HepG2 (cell line): ENCODE measurements around the gene CABLES2. TPM values are rescaled to one million over a fixed set of nuclear protein-coding genes. Genes with fewer than 3 reads are reported as not detected.
A peak's percentile ranks its signal among the peaks of the same experiment; 100 is the strongest.

Experiments used
- ATAC-seq: fragments of 200-7000 bp; cut with Tn5 transposase; 3 replicates; pipeline ENCODE4 v1.9.1; 2020; ENCODE audit warnings: mild to moderate bottlenecking, moderate library complexity
- BruUV-seq: library from RNA; stranded (reverse); fragments of 400-500 nt; replicated peaks from 2 replicates; lab custom pipeline; 2021; lab: Mats Ljungman, UMichigan
- CTCF ChIA-PET: fragments of 300-600 bp; formaldehyde crosslinking; extraction: SDS; loops from one replicate; lab custom pipeline; 2021; ENCODE audit warnings: low total read pairs, inconsistent platforms, low intra/inter-chr PET ratio; lab: Yijun Ruan, JAX
- POLR2A ChIA-PET: fragments of 350-600 bp; sonication (Branson Sonifier 250); formaldehyde crosslinking; loops from one replicate; lab custom pipeline; 2020; ENCODE audit warnings: antibody characterized with exemption, inconsistent platforms; lab: Yijun Ruan, JAX
- DNase-seq: peaks from one replicate; pipeline ENCODE4 v3.0.0-alpha.2; 2015; ENCODE audit warnings: low spot score
- FAIRE-seq: peaks from 3 replicates; lab custom pipeline; 2011; peaks lifted over from hg19 to GRCh38; lab: Jason Lieb, UNC
- H2AFZ ChIP-seq: one replicate; pipeline ENCODE4 v1.6.1; 2011; ENCODE audit warnings: low read length, inconsistent platforms
- H3K27ac ChIP-seq: fragments of 300-600 bp; 3 replicates; pipeline ENCODE4 v1.8.0; 2011; ENCODE audit warnings: mixed run types, mild to moderate bottlenecking, mixed read lengths, low read length, inconsistent platforms; ENCODE audit not compliant: insufficient read depth; ENCODE audit errors: extremely low read length
- H3K27me3 ChIP-seq, 2 experiments: fragments of 200-600 bp in 1 of 2; 2 replicates in 1 of 2; 3 replicates in 1 of 2; pipeline versions ENCODE4 v1.6.0 to v1.8.0; 2011; ENCODE audit warnings: low read length in 2 of 2, mild to moderate bottlenecking in 2 of 2, moderate library complexity in 2 of 2, inconsistent platforms in 1 of 2; ENCODE audit not compliant: insufficient read depth in 2 of 2, control insufficient read depth in 1 of 2
- H3K36me3 ChIP-seq, 2 experiments: fragments of 200-600 bp in 1 of 2; replicated peaks in 1 of 2; 2 replicates in 1 of 2; 3 replicates in 1 of 2; pipeline versions ENCODE4 v1.5.1 to v1.8.0; 2011; ENCODE audit warnings: low read length in 2 of 2, inconsistent platforms in 1 of 2; ENCODE audit not compliant: insufficient read depth in 2 of 2, control insufficient read depth in 1 of 2
- H3K4me1 ChIP-seq: 2 replicates; pipeline ENCODE4 v1.5.1; 2012; ENCODE audit warnings: low read length, inconsistent platforms; ENCODE audit not compliant: insufficient read depth
- H3K4me2 ChIP-seq: 2 replicates; pipeline ENCODE4 v1.6.0; 2011; ENCODE audit warnings: low read depth, low read length, inconsistent platforms
- H3K4me3 ChIP-seq, 3 experiments: fragments of 200-600 bp in 1 of 3; sonication (generic), shearing (Covaris generic) in 1 of 3; replicated peaks in 1 of 3; 2 replicates each; pipeline ENCODE4 v1.5.1; 2011 to 2016; ENCODE audit warnings: low read length in 3 of 3, inconsistent platforms in 2 of 3, low read depth in 2 of 3, mild to moderate bottlenecking in 2 of 3, control low read depth in 1 of 3, mixed read lengths in 1 of 3; ENCODE audit not compliant: insufficient read depth in 1 of 3
- H3K79me2 ChIP-seq: one replicate; pipeline ENCODE4 v1.6.1; 2011; ENCODE audit warnings: low read length, inconsistent platforms; ENCODE audit not compliant: insufficient read depth
- H3K9ac ChIP-seq: 2 replicates; pipeline ENCODE4 v1.6.0; 2011; ENCODE audit warnings: mild to moderate bottlenecking, low read depth, low read length, inconsistent platforms; ENCODE audit not compliant: insufficient read depth
- H3K9me3 ChIP-seq: 2 replicates; pipeline ENCODE4 v1.5.1; 2012; ENCODE audit warnings: mild to moderate bottlenecking, low read length
- H4K20me1 ChIP-seq: 2 replicates; pipeline ENCODE4 v1.6.0; 2011; ENCODE audit warnings: inconsistent platforms, mild to moderate bottlenecking, low read length, moderate library complexity; ENCODE audit not compliant: insufficient read depth
- ATRX ChIP-seq: sonication (generic); formaldehyde crosslinking; IDR thresholded peaks from 2 replicates; pipeline ENCODE4 v1.4.0; 2020; ENCODE audit warnings: missing genetic modification reagents, borderline replicate concordance
- CAMTA2 ChIP-seq: sonication (generic); formaldehyde crosslinking; IDR thresholded peaks from 2 replicates; pipeline ENCODE4 v1.4.0; 2020; ENCODE audit warnings: mild to moderate bottlenecking, missing genetic modification reagents, borderline replicate concordance
- CERS6 ChIP-seq: sonication (generic); formaldehyde crosslinking; IDR thresholded peaks from 2 replicates; pipeline ENCODE4 v1.5.0; 2020; ENCODE audit warnings: missing genetic modification reagents
- HNRNPH1 ChIP-seq: fragments of 200-400 bp; formaldehyde crosslinking; optimal IDR thresholded peaks from 2 replicates; pipeline ENCODE3; 2017; ENCODE audit warnings: mild to moderate bottlenecking, low read depth, low read length
- IKZF1 ChIP-seq: fragments of 450-650 bp; IDR thresholded peaks from 2 replicates; pipeline ENCODE4 v1.7.1; 2016
- MED8 ChIP-seq: sonication (generic); formaldehyde crosslinking; IDR thresholded peaks from 2 replicates; pipeline ENCODE4 v1.8.1; 2023; ENCODE audit warnings: mild to moderate bottlenecking, missing genetic modification reagents; ENCODE audit not compliant: insufficient replicate concordance
- RBFOX2 ChIP-seq: fragments of 200-400 bp; formaldehyde crosslinking; IDR thresholded peaks from 2 replicates; pipeline ENCODE4 v1.6.1; 2017; ENCODE audit warnings: low read depth, mild to moderate bottlenecking, low read length
- SMAD9 ChIP-seq: sonication (generic); formaldehyde crosslinking; IDR thresholded peaks from 2 replicates; pipeline ENCODE4 v1.5.1; 2020; ENCODE audit warnings: mild to moderate bottlenecking, missing genetic modification reagents
- SRSF1 ChIP-seq: fragments of 200-400 bp; formaldehyde crosslinking; optimal IDR thresholded peaks from 2 replicates; pipeline ENCODE3; 2017; ENCODE audit warnings: mild to moderate bottlenecking, low read depth, low read length, moderate library complexity
- UBTF ChIP-seq: sonication (generic); formaldehyde crosslinking; IDR thresholded peaks from 2 replicates; pipeline ENCODE4 v1.4.0; 2020; ENCODE audit warnings: mild to moderate bottlenecking, missing genetic modification reagents
- ZBTB8A ChIP-seq: sonication (generic); formaldehyde crosslinking; IDR thresholded peaks from 2 replicates; pipeline ENCODE4 v1.4.0; 2020; ENCODE audit warnings: mild to moderate bottlenecking, low read depth, missing genetic modification reagents, borderline replicate concordance
- ZNF687 ChIP-seq: sonication (generic); formaldehyde crosslinking; IDR thresholded peaks from 2 replicates; pipeline ENCODE4 v1.5.1; 2020; ENCODE audit warnings: mild to moderate bottlenecking, missing genetic modification reagents, moderate library complexity
- ZNF772 ChIP-seq: sonication (generic); formaldehyde crosslinking; IDR thresholded peaks from 2 replicates; pipeline ENCODE4 v1.5.0; 2020; ENCODE audit warnings: mild to moderate bottlenecking, missing genetic modification reagents
- WGBS: methylation state at CpG from one replicate; pipeline ENCODE4 v1.1.6; 2017; ENCODE audit warnings: low lambda C conversion rate; 5-methylcytosine and 5-hydroxymethylcytosine counted together
- in situ Hi-C: cut with HindIII; loops from 2 replicates; pipeline ENCODE4 v1.10.0; 2017; ENCODE audit warnings: low pct_unique_long_range_greater_than_20kb; ENCODE audit not compliant: extremely low pct_ligation_motif_present
- intact Hi-C: fragments of 100-400 bp; cut with micrococcal nuclease; formaldehyde crosslinking; loops from one replicate; pipeline ENCODE4 v1.10.0; 2022; ENCODE audit not compliant: unreplicated experiment
- polyA plus RNA-seq, 8 experiments: library from polyadenylated mRNA; depleted of rRNA in 3 of 8; stranded (reverse) in 7 of 8; unstranded in 1 of 8; fragments of >200 nt; fragmentation: Illumina TruSeq in 4 of 8; extraction: Trizol in 4 of 8; gene quantifications; 2 replicates each; pipeline versions ENCODE4 v1.2.1 to v1.2.3, GENCODE V29; 2011 to 2016; ENCODE audit warnings: low read depth in 4 of 8, missing spikeins in 1 of 8, mixed read lengths in 1 of 8; ENCODE audit not compliant: insufficient read depth in 1 of 8
- total RNA-seq, 5 experiments: library from RNA; depleted of rRNA; stranded (reverse); fragments of >200 nt; fragmentation: Illumina TruSeq; extraction: Trizol; gene quantifications; 2 replicates each; pipeline ENCODE4 v1.2.3, GENCODE V29; 2016; ENCODE audit warnings: low read depth in 1 of 5

The CABLES2 gene
- total and polyA plus RNA-seq, 2 of the 13 experiments (the other 11 are each of a cell fraction or from before 2014, with no cell fraction given): 5.2 to 9.7 TPM

- BruUV-seq: no TSS peak
- Histone ChIP-seq H3K4me1 (peaks cover 59% of the 10 kb centered on the region), H3K27me3 (no peaks in the 10 kb centered on the region), H3K36me3 (peaks cover 18 to 24% of the 10 kb centered on the region in 2 experiments), H3K27ac (peak overlapping the region; percentile 5), H3K4me2 (no peak overlapping the region), H3K4me3 (no peak overlapping the region), H3K79me2 (peaks cover 38% of the 10 kb centered on the region), H4K20me1 (peaks cover 30% of the 10 kb centered on the region), H3K9ac (no peak overlapping the region), H3K9me3 (no peaks in the 10 kb centered on the region), H2AFZ (no peak overlapping the region)
- DNase-seq: no peak
- WGBS: 93% methylated on average over 19 of the region's 20 CpGs
- no peak for FAIRE-seq
- in situ Hi-C loops (no loop called here), intact Hi-C loops (loop anchor here (10.0 kb wide), 1 partner anchor 1602 kb away; the partner anchor contains the start of gene ZNF512B)
- ChIA-PET CTCF (interaction anchor here (1.1 kb wide), 1 partner anchor 14 kb away, joined by 3 read pairs; no protein-coding TSS in a partner anchor), POLR2A (interaction anchor here (0.7 to 10.1 kb wide), 4 partner anchors 13 to 57 kb away, joined by 3 to 187 read pairs (median 52); partner anchors contain the start of genes ADRM1 and RPS21)
- ATAC-seq: no peak
- TF ChIP-seq CERS6 (CRISPR knock-in tag) (no peak), SRSF1 (no peak), ZNF772 (CRISPR knock-in tag) (no peak), ATRX (CRISPR knock-in tag) (no peak), SMAD9 (CRISPR knock-in tag) (no peak), ZNF687 (CRISPR knock-in tag) (peak; percentile 12; the same call in 1 of the 2 replicates), HNRNPH1 (no peak), CAMTA2 (0 out of 2 replicates have a peak, but pooled peaks have one; percentile 44), UBTF (no peak; the same call in 1 of the 2 replicates), IKZF1 (no peak), MED8 (peak; percentile 50), RBFOX2 (peak; percentile 44), ZBTB8A (CRISPR knock-in tag) (no peak)
Measured at GRCh38 chr20:62362991-62363919, 43.8 kb downstream of the CABLES2 start.
